Measurements from ENCODE around the gene IQCB1. TPM values are rescaled to one million over a fixed set of nuclear protein-coding genes. Genes with fewer than 3 reads are reported as not detected.

The IQCB1 gene
- total and polyA plus RNA-seq, 9 of the 15 experiments (the other 6 are each of a cell fraction or from before 2014, with no cell fraction given): 21.1 to 38.1 (median 27.5) TPM

- CTCF ChIA-PET (ENCODE audit: low intra/inter-chr PET ratio): no interaction called here
- in situ Hi-C loops (cut with MboI): no loop called here
- TF ChIP-seq CTCF (IDR thresholded peaks at IDR 0.05 in 2 of 3, conservative IDR thresholded peaks at IDR 0.05 in 1 of 3; ENCODE audit: insufficient read depth in 2 of 3, low read depth in 1 of 3, low read length in 3 of 3) (no peak), ELF1 (tag; IDR thresholded peaks at IDR 0.05) (0 out of 2 replicates have a peak, but pooled peaks have one; percentile 10), BCOR (IDR thresholded peaks at IDR 0.05) (no peak), GABPA (tag; conservative IDR thresholded peaks at IDR 0.05; ENCODE audit: low read depth) (peak; percentile 85), PHF8 (IDR thresholded peaks at IDR 0.05; ENCODE audit: borderline replicate concordance, low read length) (peak; percentile 40; the same call in 1 of the 2 replicates), NKRF (IDR thresholded peaks at IDR 0.05; ENCODE audit: borderline replicate concordance) (0 out of 2 replicates have a peak, but pooled peaks have one; percentile 31), NR2C2 (CRISPR knock-in tag; IDR thresholded peaks at IDR 0.05) (no peak), NR2C2 (tag; IDR thresholded peaks at IDR 0.05) (peak; percentile 94), ZNF280A (IDR thresholded peaks at IDR 0.05; ENCODE audit: low read depth, partially characterized antibody) (no peak), TAF7 (tag; IDR thresholded peaks at IDR 0.05) (peak; percentile 54; the same call in 1 of the 2 replicates), SMARCE1 (IDR thresholded peaks at IDR 0.05) (no peak)
- TF ChIP-seq, protein P1, sequence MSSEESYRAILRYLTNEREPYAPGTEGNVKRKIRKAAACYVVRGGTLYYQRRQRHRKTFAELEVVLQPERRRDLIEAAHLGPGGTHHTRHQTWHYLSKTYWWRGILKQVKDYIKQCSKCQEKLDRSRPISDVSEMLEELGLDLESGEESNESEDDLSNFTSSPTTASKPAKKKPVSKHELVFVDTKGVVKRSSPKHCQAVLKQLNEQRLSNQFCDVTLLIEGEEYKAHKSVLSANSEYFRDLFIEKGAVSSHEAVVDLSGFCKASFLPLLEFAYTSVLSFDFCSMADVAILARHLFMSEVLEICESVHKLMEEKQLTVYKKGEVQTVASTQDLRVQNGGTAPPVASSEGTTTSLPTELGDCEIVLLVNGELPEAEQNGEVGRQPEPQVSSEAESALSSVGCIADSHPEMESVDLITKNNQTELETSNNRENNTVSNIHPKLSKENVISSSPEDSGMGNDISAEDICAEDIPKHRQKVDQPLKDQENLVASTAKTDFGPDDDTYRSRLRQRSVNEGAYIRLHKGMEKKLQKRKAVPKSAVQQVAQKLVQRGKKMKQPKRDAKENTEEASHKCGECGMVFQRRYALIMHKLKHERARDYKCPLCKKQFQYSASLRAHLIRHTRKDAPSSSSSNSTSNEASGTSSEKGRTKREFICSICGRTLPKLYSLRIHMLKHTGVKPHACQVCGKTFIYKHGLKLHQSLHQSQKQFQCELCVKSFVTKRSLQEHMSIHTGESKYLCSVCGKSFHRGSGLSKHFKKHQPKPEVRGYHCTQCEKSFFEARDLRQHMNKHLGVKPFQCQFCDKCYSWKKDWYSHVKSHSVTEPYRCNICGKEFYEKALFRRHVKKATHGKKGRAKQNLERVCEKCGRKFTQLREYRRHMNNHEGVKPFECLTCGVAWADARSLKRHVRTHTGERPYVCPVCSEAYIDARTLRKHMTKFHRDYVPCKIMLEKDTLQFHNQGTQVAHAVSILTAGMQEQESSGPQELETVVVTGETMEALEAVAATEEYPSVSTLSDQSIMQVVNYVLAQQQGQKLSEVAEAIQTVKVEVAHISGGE (CRISPR knock-in tag; IDR thresholded peaks at IDR 0.05): no peak
These were observed 84.8 kb downstream of the IQCB1 start for GRCh38 chr3:121750087-121750415.

More at GRCh38 chr3:121750087-121750415, 84.8 kb downstream of the IQCB1 start:
- ATAC-seq: no peak
- Histone ChIP-seq H3K9me3 (replicated peaks; ENCODE audit: control insufficient read depth, insufficient read depth, low read depth, low read length) (no peaks in the 10 kb centered on the region), H3K27ac (ENCODE audit: extremely low read depth, low read depth, low read length) (peak overlapping the region; percentile 40), H3K4me2 (ENCODE audit: insufficient read depth, low read length) (peak overlapping the region; percentile 91), H3K4me1 (replicated peaks in 1 of 2; ENCODE audit: control insufficient read depth in 2 of 2, insufficient read depth in 2 of 2, low read length in 2 of 2) (peaks cover 0 to 6% of the 10 kb centered on the region in 2 experiments; a peak in 2 of 5 replicates), H3K27me3 (ENCODE audit: control insufficient read depth in 2 of 2, insufficient read depth in 2 of 2, low read length in 2 of 2) (no peaks in the 10 kb centered on the region), H3K9me1 (ENCODE audit: control insufficient read depth, insufficient read depth, low read length) (no peaks in the 10 kb centered on the region), H4K20me1 (replicated peaks; ENCODE audit: control insufficient read depth, insufficient read depth, low read length) (0 out of 2 replicates have a peak, but pooled peaks cover 4% of the 10 kb centered on the region), H3K36me3 (ENCODE audit: control insufficient read depth, insufficient read depth, low read length) (no peaks in the 10 kb centered on the region), H3K4me3 (peak overlapping the region; percentile 92), H3K79me2 (ENCODE audit: control insufficient read depth, insufficient read depth, low read length) (peaks cover 34% of the 10 kb centered on the region), H2AFZ (ENCODE audit: low read depth, low read length) (peak overlapping the region; percentile 68), H3K9ac (ENCODE audit: insufficient read depth in 1 of 2, low read depth in 2 of 2, low read length in 2 of 2) (peak overlapping the region; percentile 84 to 93; a peak in 3 of 4 replicates)
- WGBS (ENCODE audit: insufficient coverage, low coverage, missing lambda C conversion rate): 3% methylated on average over 8 of the region's 9 CpGs
- no peak for FAIRE-seq
- POLR2A ChIA-PET: interaction anchor here (0.6 to 1.4 kb wide), 5 partner anchors 10 to 1084 kb away, joined by 3 read pairs; no protein-coding TSS in a partner anchor
- intact Hi-C loops (cut with micrococcal nuclease): no loop called here
- DNase-seq (ENCODE audit: extremely low read depth in 1 of 4, low spot score in 3 of 4): no peak
- BruUV-seq (replicated peaks): TSS peak; percentile 97

Data from K562 (cell line).